GM18519 (cell line): ENCODE data around the gene PARP12.

Source experiments
- ATAC-seq: cut with Tn5 transposase; IDR thresholded peaks from one replicate; pipeline ENCODE4 v1.9.1; 2021; ENCODE audit warnings: mild to moderate bottlenecking, moderate library complexity; ENCODE audit not compliant: unreplicated experiment, low FRiP score

PARP12 gene

GRCh38 chr7:140060788-140061606 lies 1.8 kb downstream of the PARP12 start:
- no peak for ATAC-seq

GRCh38 chr7:140060243-140060630 lies 2.5 kb downstream of the PARP12 start:
- no peak for ATAC-seq

- ATAC-seq: no peak
These were observed 3.2 kb downstream of the PARP12 start for GRCh38 chr7:140059273-140060242.

GRCh38 chr7:140058517-140058916 lies 4.2 kb downstream of the PARP12 start:
- no peak for ATAC-seq

- ATAC-seq: no peak
These were observed 5.6 kb downstream of the PARP12 start for GRCh38 chr7:140057143-140057535.

GRCh38 chr7:140056431-140057142 lies 6.2 kb downstream of the PARP12 start:
- ATAC-seq: no peak

- no peak for ATAC-seq
These were observed 6.9 kb downstream of the PARP12 start for GRCh38 chr7:140055833-140056232.

GRCh38 chr7:140054751-140055150 lies 8.0 kb downstream of the PARP12 start:
- no peak for ATAC-seq

- peak; percentile 74 for ATAC-seq
These were observed 8.8 kb downstream of the PARP12 start for GRCh38 chr7:140053812-140054539.

- ATAC-seq: no peak
These were observed 10.9 kb downstream of the PARP12 start for GRCh38 chr7:140051820-140052219.

- no peak for ATAC-seq
These were observed 12.7 kb downstream of the PARP12 start for GRCh38 chr7:140050100-140050499.

GRCh38 chr7:140049339-140050024 lies 13.3 kb downstream of the PARP12 start:
- ATAC-seq: no peak

GRCh38 chr7:140048989-140049338 lies 13.8 kb downstream of the PARP12 start:
- ATAC-seq: no peak

- no peak for ATAC-seq
These were observed 14.6 kb downstream of the PARP12 start for GRCh38 chr7:140048138-140048537.

- ATAC-seq: no peak
These were observed 15.6 kb downstream of the PARP12 start for GRCh38 chr7:140047197-140047596.

GRCh38 chr7:140045697-140046096 lies 17.1 kb downstream of the PARP12 start:
- ATAC-seq: no peak

GRCh38 chr7:140044251-140044650 lies 18.5 kb downstream of the PARP12 start:
- no peak for ATAC-seq

GRCh38 chr7:140042386-140042670 lies 20.4 kb downstream of the PARP12 start:
- no peak for ATAC-seq

- ATAC-seq: no peak
These were observed 20.9 kb downstream of the PARP12 start for GRCh38 chr7:140041659-140042385.
